Keratinocyte (primary cell): ENCODE data around the gene NF2. TPM values are rescaled to one million over a fixed set of nuclear protein-coding genes. Genes with fewer than 3 reads are reported as not detected.

Source experiments
- DNase-seq: peaks from one replicate; pipeline ENCODE4 v3.0.0-alpha.2; 2011; ENCODE audit warnings: low read depth, missing footprints, low spot score
- FAIRE-seq: peaks from 2 replicates; lab custom pipeline; 2011; peaks lifted over from hg19 to GRCh38; lab: Jason Lieb, UNC
- H2AFZ ChIP-seq: 2 replicates; pipeline ENCODE4 v1.6.0; 2012; ENCODE audit warnings: low read length, control low read depth, inconsistent platforms; ENCODE audit not compliant: control insufficient read depth
- H3K27ac ChIP-seq: 2 replicates; pipeline ENCODE4 v1.5.1; 2011; ENCODE audit warnings: low read length; ENCODE audit not compliant: control insufficient read depth, insufficient read depth
- H3K27me3 ChIP-seq: 3 replicates; pipeline ENCODE4 v1.6.0; 2011; ENCODE audit warnings: low read length; ENCODE audit not compliant: control insufficient read depth, insufficient read depth; ENCODE audit errors: extremely low read depth
- H3K36me3 ChIP-seq, 2 experiments: 2 replicates in 1 of 2; 3 replicates in 1 of 2; pipeline ENCODE4 v1.5.1; 2011; ENCODE audit warnings: low read length in 2 of 2, mild to moderate bottlenecking in 1 of 2; ENCODE audit not compliant: control insufficient read depth in 2 of 2, insufficient read depth in 2 of 2; ENCODE audit errors: extremely low read depth in 1 of 2
- H3K4me1 ChIP-seq: 3 replicates; pipeline ENCODE4 v1.5.1; 2011; ENCODE audit warnings: low read length; ENCODE audit not compliant: control insufficient read depth, insufficient read depth; ENCODE audit errors: extremely low read depth
- H3K4me2 ChIP-seq: 3 replicates; pipeline ENCODE4 v1.6.0; 2011; ENCODE audit warnings: low read depth, low read length; ENCODE audit not compliant: control insufficient read depth, insufficient read depth; ENCODE audit errors: extremely low read depth
- H3K4me3 ChIP-seq, 3 experiments: fragments of 200-600 bp in 1 of 3; sonication (generic) in 1 of 3; 2 replicates in 2 of 3; 3 replicates in 1 of 3; pipeline ENCODE4 v1.5.1; 2011 to 2016; ENCODE audit warnings: low read length in 3 of 3, mild to moderate bottlenecking in 3 of 3, control low read depth in 2 of 3, inconsistent platforms in 1 of 3, low read depth in 1 of 3, mixed read lengths in 1 of 3, mixed run types in 1 of 3, moderate library complexity in 1 of 3; ENCODE audit not compliant: control insufficient read depth in 2 of 3, insufficient read depth in 2 of 3; ENCODE audit errors: extremely low read depth in 1 of 3
- H3K79me2 ChIP-seq: 2 replicates; pipeline ENCODE4 v1.6.0; 2012; ENCODE audit warnings: low read length; ENCODE audit not compliant: control insufficient read depth, insufficient read depth
- H3K9ac ChIP-seq: 3 replicates; pipeline ENCODE4 v1.6.0; 2011; ENCODE audit warnings: low read length; ENCODE audit not compliant: control insufficient read depth, insufficient read depth; ENCODE audit errors: extremely low read depth
- H3K9me1 ChIP-seq: 3 replicates; pipeline ENCODE4 v1.6.0; 2011; ENCODE audit warnings: low read length; ENCODE audit not compliant: control insufficient read depth, insufficient read depth; ENCODE audit errors: extremely low read depth
- H3K9me3 ChIP-seq: 2 replicates; pipeline ENCODE4 v1.5.1; 2012; ENCODE audit warnings: low read depth, low read length; ENCODE audit not compliant: control insufficient read depth
- H4K20me1 ChIP-seq: 3 replicates; pipeline ENCODE4 v1.6.0; 2011; ENCODE audit warnings: low read length; ENCODE audit not compliant: control insufficient read depth, insufficient read depth; ENCODE audit errors: extremely low read depth
- EZH2 ChIP-seq: IDR thresholded peaks from one replicate; pipeline ENCODE4 v1.6.1; 2012; ENCODE audit warnings: inconsistent platforms, mild to moderate bottlenecking, low read length, moderate library complexity
- dilution Hi-C: fragments of 300-500 bp; cut with MboI; formaldehyde crosslinking; loops from one replicate; pipeline ENCODE4 v1.7.0; 2020; ENCODE audit warnings: low sequenced_read_pairs; ENCODE audit not compliant: extremely low pct_ligation_motif_present
- polyA plus RNA-seq, 5 experiments: library from polyadenylated mRNA; depleted of rRNA in 3 of 5; stranded (reverse) in 3 of 5; stranded (forward) in 1 of 5; unstranded in 1 of 5; fragments of >200 nt; gene quantifications; 1 replicate in 1 of 5; 2 replicates in 3 of 5; 3 replicates in 1 of 5; pipeline versions ENCODE4 v1.2.1 to v1.2.3, GENCODE V29; 2011 to 2012; ENCODE audit warnings: missing spikeins in 2 of 5, low read depth in 1 of 5, low replicate concordance in 1 of 5
- TF ChIP-seq, protein P1 (sequence below), 3 experiments: IDR thresholded peaks in 1 of 3; conservative IDR thresholded peaks in 1 of 3; optimal IDR thresholded peaks in 1 of 3; 2 replicates in 2 of 3; 3 replicates in 1 of 3; pipeline versions ENCODE3 to v1.5.1; 2011; ENCODE audit warnings: low read length in 3 of 3, mild to moderate bottlenecking in 3 of 3, moderate library complexity in 2 of 3, control low read depth in 1 of 3, inconsistent platforms in 1 of 3; ENCODE audit not compliant: insufficient read depth in 2 of 3; ENCODE audit errors: extremely low read depth in 1 of 3

Gene NF2
- polyA plus RNA-seq, 1 donor (not counting 4 experiments of a cell fraction or from before 2014, with no cell fraction given): 50.2 TPM

DNA sequence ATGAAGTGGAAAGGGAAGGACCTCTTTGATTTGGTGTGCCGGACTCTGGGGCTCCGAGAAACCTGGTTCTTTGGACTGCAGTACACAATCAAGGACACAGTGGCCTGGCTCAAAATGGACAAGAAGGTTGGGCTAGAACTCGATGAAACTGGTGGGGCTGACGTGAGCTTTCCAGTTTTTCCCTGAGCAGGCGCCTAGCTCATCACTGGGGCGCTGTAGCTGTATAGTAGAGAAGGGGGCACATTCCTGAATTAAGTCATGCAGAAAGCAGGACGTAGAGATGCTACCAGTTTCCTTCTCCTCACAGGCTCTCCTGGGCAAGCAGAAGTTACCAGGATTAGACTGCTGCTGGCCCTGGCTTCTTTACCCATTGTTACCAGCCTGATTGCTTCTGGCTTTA lies 33.3 kb downstream of the NF2 start:
- no peak overlapping the region for H3K4me2 ChIP-seq
- H3K9me1 ChIP-seq: no peaks in the 10 kb centered on the region
- no peak for TF ChIP-seq EZH2
- TF ChIP-seq, protein P1, sequence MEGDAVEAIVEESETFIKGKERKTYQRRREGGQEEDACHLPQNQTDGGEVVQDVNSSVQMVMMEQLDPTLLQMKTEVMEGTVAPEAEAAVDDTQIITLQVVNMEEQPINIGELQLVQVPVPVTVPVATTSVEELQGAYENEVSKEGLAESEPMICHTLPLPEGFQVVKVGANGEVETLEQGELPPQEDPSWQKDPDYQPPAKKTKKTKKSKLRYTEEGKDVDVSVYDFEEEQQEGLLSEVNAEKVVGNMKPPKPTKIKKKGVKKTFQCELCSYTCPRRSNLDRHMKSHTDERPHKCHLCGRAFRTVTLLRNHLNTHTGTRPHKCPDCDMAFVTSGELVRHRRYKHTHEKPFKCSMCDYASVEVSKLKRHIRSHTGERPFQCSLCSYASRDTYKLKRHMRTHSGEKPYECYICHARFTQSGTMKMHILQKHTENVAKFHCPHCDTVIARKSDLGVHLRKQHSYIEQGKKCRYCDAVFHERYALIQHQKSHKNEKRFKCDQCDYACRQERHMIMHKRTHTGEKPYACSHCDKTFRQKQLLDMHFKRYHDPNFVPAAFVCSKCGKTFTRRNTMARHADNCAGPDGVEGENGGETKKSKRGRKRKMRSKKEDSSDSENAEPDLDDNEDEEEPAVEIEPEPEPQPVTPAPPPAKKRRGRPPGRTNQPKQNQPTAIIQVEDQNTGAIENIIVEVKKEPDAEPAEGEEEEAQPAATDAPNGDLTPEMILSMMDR (optimal IDR thresholded peaks at IDR 0.05 in 1 of 3, IDR thresholded peaks at IDR 0.05 in 1 of 3, conservative IDR thresholded peaks at IDR 0.05 in 1 of 3; ENCODE audit: extremely low read depth in 1 of 3, insufficient read depth in 2 of 3, low read length in 3 of 3): no peak
- no peaks in the 10 kb centered on the region for H3K4me1 ChIP-seq
- H3K9ac ChIP-seq: no peak overlapping the region
- no peak for FAIRE-seq
- H4K20me1 ChIP-seq: no peaks in the 10 kb centered on the region
- DNase-seq: no peak
- peaks cover 68% of the 10 kb centered on the region for H3K79me2 ChIP-seq
- no peaks in the 10 kb centered on the region for H3K27me3 ChIP-seq
- H3K9me3 ChIP-seq: no peaks in the 10 kb centered on the region
- no peak overlapping the region for H3K27ac ChIP-seq
- no peak overlapping the region for H2AFZ ChIP-seq
- peaks cover 13 to 32% of the 10 kb centered on the region in 2 experiments for H3K36me3 ChIP-seq
- no peak overlapping the region for H3K4me3 ChIP-seq
- dilution Hi-C loops: no loop called here

DNA sequence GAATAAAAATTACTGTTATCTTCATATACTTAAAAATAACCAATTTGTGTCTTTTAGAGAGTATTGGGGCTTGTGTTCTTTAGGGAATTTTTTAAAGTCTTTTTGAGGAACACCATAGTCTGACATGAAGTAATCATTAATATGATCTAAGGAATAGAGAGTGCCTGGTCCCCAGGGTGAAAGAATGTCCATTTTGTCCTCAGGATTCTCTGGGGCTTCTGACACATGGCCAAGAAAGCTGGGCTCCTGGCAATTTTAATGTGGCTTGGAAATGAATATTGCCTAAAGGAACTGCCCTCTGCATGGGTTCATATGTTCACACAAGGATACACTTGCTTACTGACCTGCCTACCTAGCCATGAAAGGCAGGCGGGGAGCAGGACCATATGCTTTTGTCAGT lies 33.7 kb downstream of the NF2 start:
- dilution Hi-C loops: no loop called here
- Histone ChIP-seq H4K20me1 (no peaks in the 10 kb centered on the region), H3K4me3 (no peak overlapping the region), H3K9me3 (no peaks in the 10 kb centered on the region), H3K36me3 (peaks cover 16 to 36% of the 10 kb centered on the region in 2 experiments), H3K9ac (no peak overlapping the region), H2AFZ (no peak overlapping the region), H3K4me2 (no peak overlapping the region), H3K27me3 (no peaks in the 10 kb centered on the region), H3K27ac (no peak overlapping the region), H3K9me1 (no peaks in the 10 kb centered on the region), H3K4me1 (no peaks in the 10 kb centered on the region), H3K79me2 (peaks cover 64% of the 10 kb centered on the region)
- DNase-seq (no peak), FAIRE-seq (no peak)
- TF ChIP-seq EZH2: no peak
- TF ChIP-seq, protein P1 (optimal IDR thresholded peaks at IDR 0.05 in 1 of 3, IDR thresholded peaks at IDR 0.05 in 1 of 3, conservative IDR thresholded peaks at IDR 0.05 in 1 of 3; ENCODE audit: extremely low read depth in 1 of 3, insufficient read depth in 2 of 3, low read length in 3 of 3): no peak
